Measurements from ENCODE around the gene OLAH. TPM values are rescaled to one million over a fixed set of nuclear protein-coding genes. Genes with fewer than 3 reads are reported as not detected.
"Not testable (repeated sequence)": the region's sequence is repeated elsewhere in the genome, so short reads cannot be mapped to it uniquely, and the experiment has no call there.

The OLAH gene
- total RNA-seq, 1 experiment from 2014 or later, result 0.48 TPM

- no peak overlapping the region for H2BK20ac ChIP-seq (ENCODE audit: low read depth, low read length, poor library complexity, severe bottlenecking)
- H4K8ac ChIP-seq (replicated peaks; ENCODE audit: insufficient read length, low read depth, low read length), result no peak overlapping the region
- H2AFZ ChIP-seq (ENCODE audit: low read length), result no peak overlapping the region
- no peak overlapping the region for H3K9ac ChIP-seq (ENCODE audit: extremely low read depth, insufficient read length, low read length)
- H3K4me1 ChIP-seq (ENCODE audit: insufficient read depth, low read length), result no peaks in the 10 kb centered on the region
- no peak overlapping the region for H4K5ac ChIP-seq (ENCODE audit: insufficient read length, low read depth, low read length)
- no peaks in the 10 kb centered on the region for H3K23me2 ChIP-seq (ENCODE audit: insufficient read length, low read depth, low read length, poor library complexity, severe bottlenecking)
- no peak for DNase-seq
- no peak overlapping the region for H4K91ac ChIP-seq (ENCODE audit: insufficient read length, low read depth, low read length)
- no peaks in the 10 kb centered on the region for H3K27me3 ChIP-seq (ENCODE audit: insufficient read depth, low read length)
- Mint-ChIP-seq H3K9me3 (no peaks in the 10 kb centered on the region; a peak in 1 of 5 replicates), H3K27ac (no peak overlapping the region), H3K36me3 (ENCODE audit: insufficient read depth in 1 of 3, low read depth in 3 of 3) (no peaks in the 10 kb centered on the region; a peak in 1 of 7 replicates), H3K27me3 (ENCODE audit: low read depth) (peaks cover 5% of the 10 kb centered on the region), H3K4me1 (peaks cover 13% of the 10 kb centered on the region in 2 experiments), H3K4me3 (no peak overlapping the region)
- H3K27ac ChIP-seq (ENCODE audit: insufficient read length, low read depth, low read length), result no peak overlapping the region
- no peaks in the 10 kb centered on the region for H4K20me1 ChIP-seq (ENCODE audit: control insufficient read depth, insufficient read depth, insufficient read length)
- no peak overlapping the region for H2BK15ac ChIP-seq (ENCODE audit: low read depth, low read length)
- no CpG with 5 or more reads among the region's 50 CpGs for WGBS (ENCODE audit: extremely low coverage, insufficient read length, low lambda C conversion rate)
- H2AK5ac ChIP-seq (ENCODE audit: insufficient read length, low read length), result no peak overlapping the region
- no peak overlapping the region for H3K56ac ChIP-seq (ENCODE audit: insufficient read length, low read depth, low read length)
- H3K23ac ChIP-seq (ENCODE audit: insufficient read length, low read depth, low read length), result no peak overlapping the region
- H2BK120ac ChIP-seq (ENCODE audit: low read depth, low read length, poor library complexity, severe bottlenecking), result no peak overlapping the region
- H2BK12ac ChIP-seq (ENCODE audit: insufficient read length, low read depth, low read length), result no peak overlapping the region
- no peaks in the 10 kb centered on the region for H3K79me1 ChIP-seq (ENCODE audit: insufficient read depth, low read depth, low read length, poor library complexity, severe bottlenecking)
- H3K18ac ChIP-seq (ENCODE audit: insufficient read length, low read depth, low read length), result no peak overlapping the region
- TF ChIP-seq, protein P1, sequence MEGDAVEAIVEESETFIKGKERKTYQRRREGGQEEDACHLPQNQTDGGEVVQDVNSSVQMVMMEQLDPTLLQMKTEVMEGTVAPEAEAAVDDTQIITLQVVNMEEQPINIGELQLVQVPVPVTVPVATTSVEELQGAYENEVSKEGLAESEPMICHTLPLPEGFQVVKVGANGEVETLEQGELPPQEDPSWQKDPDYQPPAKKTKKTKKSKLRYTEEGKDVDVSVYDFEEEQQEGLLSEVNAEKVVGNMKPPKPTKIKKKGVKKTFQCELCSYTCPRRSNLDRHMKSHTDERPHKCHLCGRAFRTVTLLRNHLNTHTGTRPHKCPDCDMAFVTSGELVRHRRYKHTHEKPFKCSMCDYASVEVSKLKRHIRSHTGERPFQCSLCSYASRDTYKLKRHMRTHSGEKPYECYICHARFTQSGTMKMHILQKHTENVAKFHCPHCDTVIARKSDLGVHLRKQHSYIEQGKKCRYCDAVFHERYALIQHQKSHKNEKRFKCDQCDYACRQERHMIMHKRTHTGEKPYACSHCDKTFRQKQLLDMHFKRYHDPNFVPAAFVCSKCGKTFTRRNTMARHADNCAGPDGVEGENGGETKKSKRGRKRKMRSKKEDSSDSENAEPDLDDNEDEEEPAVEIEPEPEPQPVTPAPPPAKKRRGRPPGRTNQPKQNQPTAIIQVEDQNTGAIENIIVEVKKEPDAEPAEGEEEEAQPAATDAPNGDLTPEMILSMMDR (conservative IDR thresholded peaks at IDR 0.05), result no peak
- H3K4me2 ChIP-seq (ENCODE audit: insufficient read depth, insufficient read length, low read length), result no peak overlapping the region
- H3K79me2 ChIP-seq (ENCODE audit: insufficient read depth, low read length), result no peaks in the 10 kb centered on the region
- H3K14ac ChIP-seq (ENCODE audit: insufficient read depth, low read length), result no peak overlapping the region
- H2BK5ac ChIP-seq (ENCODE audit: insufficient read length, low read length), result no peak overlapping the region
- H3K9me3 ChIP-seq (ENCODE audit: control insufficient read depth, low read depth, low read length), result no peaks in the 10 kb centered on the region
- no peak overlapping the region for H3T11ph ChIP-seq (ENCODE audit: low read length)
- no peak overlapping the region for H3K4ac ChIP-seq (ENCODE audit: low read depth, low read length)
These were observed 47.7 kb upstream of the OLAH start for GRCh38 chr10:14995964-14996565.

- WGBS (ENCODE audit: extremely low coverage, insufficient read length, low lambda C conversion rate), result no CpG with 5 or more reads among the region's 5 CpGs
- not testable (repeated sequence) for H3K4ac ChIP-seq (ENCODE audit: low read depth, low read length); H3T11ph ChIP-seq (ENCODE audit: low read length); H2BK5ac ChIP-seq (ENCODE audit: insufficient read length, low read length); H3K9ac ChIP-seq (ENCODE audit: extremely low read depth, insufficient read length, low read length); H3K4me1 ChIP-seq (ENCODE audit: insufficient read depth, low read length); H3K27ac Mint-ChIP-seq; H3K36me3 Mint-ChIP-seq (ENCODE audit: insufficient read depth in 1 of 3, low read depth in 3 of 3); H2AK5ac ChIP-seq (ENCODE audit: insufficient read length, low read length); H3K9me3 ChIP-seq (ENCODE audit: control insufficient read depth, low read depth, low read length); H3K27me3 Mint-ChIP-seq (ENCODE audit: low read depth); H3K79me1 ChIP-seq (ENCODE audit: insufficient read depth, low read depth, low read length, poor library complexity, severe bottlenecking); H3K18ac ChIP-seq (ENCODE audit: insufficient read length, low read depth, low read length); H3K23ac ChIP-seq (ENCODE audit: insufficient read length, low read depth, low read length); H2BK12ac ChIP-seq (ENCODE audit: insufficient read length, low read depth, low read length); H3K27ac ChIP-seq (ENCODE audit: insufficient read length, low read depth, low read length); H4K91ac ChIP-seq (ENCODE audit: insufficient read length, low read depth, low read length); H3K27me3 ChIP-seq (ENCODE audit: insufficient read depth, low read length); H3K56ac ChIP-seq (ENCODE audit: insufficient read length, low read depth, low read length); H3K23me2 ChIP-seq (ENCODE audit: insufficient read length, low read depth, low read length, poor library complexity, severe bottlenecking); H3K79me2 ChIP-seq (ENCODE audit: insufficient read depth, low read length); H4K8ac ChIP-seq (replicated peaks; ENCODE audit: insufficient read length, low read depth, low read length); H4K20me1 ChIP-seq (ENCODE audit: control insufficient read depth, insufficient read depth, insufficient read length); H3K9me3 Mint-ChIP-seq; H4K5ac ChIP-seq (ENCODE audit: insufficient read length, low read depth, low read length); H3K14ac ChIP-seq (ENCODE audit: insufficient read depth, low read length); H2BK15ac ChIP-seq (ENCODE audit: low read depth, low read length); DNase-seq; H2BK120ac ChIP-seq (ENCODE audit: low read depth, low read length, poor library complexity, severe bottlenecking); H3K4me3 Mint-ChIP-seq; H3K4me2 ChIP-seq (ENCODE audit: insufficient read depth, insufficient read length, low read length); H2AFZ ChIP-seq (ENCODE audit: low read length); H2BK20ac ChIP-seq (ENCODE audit: low read depth, low read length, poor library complexity, severe bottlenecking)
- H3K4me1 Mint-ChIP-seq, result peaks cover 8 to 12% of the 10 kb centered on the region in 2 experiments; a peak in 3 of 4 replicates
These were observed 30.2 kb upstream of the OLAH start for GRCh38 chr10:15013530-15013929.
